RPMI8226 (cell line): ENCODE measurements around the gene ADAMTSL2.

Source experiments
- DNase-seq: peaks from one replicate; pipeline ENCODE4 v3.0.0-alpha.2; 2015

Gene ADAMTSL2

DNA sequence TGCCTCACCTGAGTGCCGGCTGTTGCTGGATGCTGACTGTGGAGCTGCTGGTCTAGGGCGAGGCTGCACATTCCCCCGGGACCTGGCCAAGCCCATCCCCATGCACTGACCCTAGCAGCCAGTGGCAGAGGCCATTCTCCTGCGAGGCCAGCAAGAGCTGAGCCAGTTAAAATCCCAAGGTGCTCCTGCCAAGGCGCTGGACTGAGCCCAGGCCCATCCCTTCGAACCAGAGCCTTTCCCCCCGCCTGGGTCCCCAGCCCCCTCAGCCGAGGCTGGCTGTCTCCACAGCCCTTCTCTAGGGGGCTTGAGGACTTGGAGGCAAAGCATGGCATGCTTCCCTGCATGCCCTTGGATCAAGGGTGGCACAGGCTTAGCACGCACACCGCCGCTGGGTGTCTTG lies 1.6 kb downstream of the ADAMTSL2 start:
- no peak for DNase-seq

DNA sequence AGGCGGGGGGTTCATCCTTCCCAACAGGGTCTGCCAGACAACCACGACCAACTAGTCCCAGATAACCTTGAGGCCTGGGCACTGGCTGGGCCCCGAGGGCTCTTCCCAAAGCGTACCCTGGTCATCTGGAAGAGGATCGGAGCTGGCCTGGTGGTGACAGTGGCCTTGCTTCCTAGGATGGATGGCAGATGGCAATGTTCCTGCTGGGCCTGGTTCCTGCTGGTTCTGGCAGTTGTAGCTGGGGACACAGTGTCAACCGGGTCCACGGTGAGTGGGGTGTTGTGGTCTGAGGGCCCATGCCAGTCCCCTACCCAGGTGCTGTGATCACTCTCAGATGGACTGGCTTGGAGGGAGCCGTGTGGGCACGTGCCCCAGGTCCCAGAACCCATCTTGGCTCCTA lies 2.0 kb downstream of the ADAMTSL2 start:
- no peak for DNase-seq

DNA sequence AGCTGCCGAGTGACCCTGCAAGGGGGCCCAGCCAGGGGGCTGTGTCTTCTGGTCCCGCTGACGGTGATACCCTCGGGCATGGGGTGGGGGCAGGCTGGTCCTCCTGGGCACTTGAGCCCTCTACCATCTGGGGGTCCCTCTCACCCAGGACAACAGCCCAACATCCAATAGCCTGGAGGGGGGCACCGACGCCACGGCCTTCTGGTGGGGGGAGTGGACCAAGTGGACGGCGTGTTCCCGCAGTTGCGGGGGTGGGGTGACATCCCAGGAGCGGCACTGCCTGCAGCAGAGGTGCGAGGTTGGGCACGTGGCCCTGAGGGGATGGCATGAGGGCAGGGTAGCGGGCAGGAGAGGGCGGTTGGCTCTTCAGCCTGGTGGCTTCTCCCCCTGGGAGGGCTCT lies 2.8 kb downstream of the ADAMTSL2 start:
- DNase-seq: no peak

DNA sequence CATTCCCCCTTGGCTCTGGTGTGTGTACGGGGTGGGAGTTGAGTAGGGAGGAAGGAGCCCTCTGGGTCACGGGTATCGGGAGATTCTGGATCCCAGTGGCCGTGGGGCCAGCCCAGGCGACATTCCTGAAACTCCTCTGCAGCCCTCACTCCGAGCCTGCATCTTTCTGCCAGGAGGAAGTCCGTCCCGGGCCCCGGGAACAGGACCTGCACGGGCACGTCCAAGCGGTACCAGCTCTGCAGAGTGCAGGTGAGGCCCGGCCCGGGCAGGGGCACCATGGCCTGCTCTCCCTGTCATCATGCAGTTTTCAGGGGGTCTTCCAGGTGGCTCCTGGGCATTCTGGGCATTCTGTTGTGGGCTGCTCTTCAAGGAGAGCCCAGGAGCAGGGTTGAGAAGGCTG lies 3.7 kb downstream of the ADAMTSL2 start:
- no peak for DNase-seq

DNA sequence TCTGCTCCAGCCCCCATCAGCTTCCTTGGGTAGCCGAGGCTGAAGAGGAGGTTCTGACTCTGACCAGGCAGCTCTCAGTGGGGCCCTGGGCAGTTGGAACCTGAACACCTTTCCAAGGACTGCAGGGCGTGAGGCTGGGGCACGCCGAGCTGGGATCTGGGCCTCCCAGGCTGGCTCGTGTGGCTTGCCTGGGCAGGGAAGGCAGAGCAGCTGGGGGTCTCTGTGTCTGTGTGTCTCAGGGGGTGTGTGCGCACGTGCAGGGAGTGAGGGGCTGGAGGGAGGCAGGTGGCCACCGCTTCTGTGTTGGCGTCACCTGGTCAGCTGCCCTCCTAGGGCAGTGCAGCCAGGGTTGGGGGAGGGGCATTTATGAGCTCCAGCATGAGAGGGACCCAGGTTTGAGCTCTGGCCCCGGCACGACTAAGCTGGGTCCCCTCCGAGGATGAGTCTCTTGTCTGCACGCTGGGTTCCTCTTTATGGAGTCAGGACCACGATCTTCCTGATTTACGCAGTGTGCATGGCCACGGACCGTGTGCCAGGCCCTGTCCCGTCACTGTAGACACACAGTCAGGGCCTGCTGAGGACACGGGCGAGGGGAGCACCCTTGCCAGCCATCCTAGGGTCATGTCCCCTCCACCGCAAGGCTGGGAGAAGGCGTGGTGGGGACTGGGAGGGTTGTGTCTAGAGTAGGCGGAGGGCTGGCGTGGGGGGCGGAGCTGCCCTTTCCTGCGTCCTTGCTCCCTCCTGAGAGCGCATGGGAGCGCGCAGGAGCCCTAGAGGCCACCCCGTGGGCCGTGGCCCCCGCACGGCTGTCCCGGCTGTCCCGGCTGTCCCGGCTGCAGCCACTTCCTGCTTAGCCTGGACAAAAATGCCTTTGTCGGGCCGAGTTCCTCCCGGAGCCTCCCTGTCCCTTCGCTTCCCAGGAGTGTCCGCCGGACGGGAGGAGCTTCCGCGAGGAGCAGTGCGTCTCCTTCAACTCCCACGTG lies 4.6 kb downstream of the ADAMTSL2 start:
- no peak for DNase-seq

DNA sequence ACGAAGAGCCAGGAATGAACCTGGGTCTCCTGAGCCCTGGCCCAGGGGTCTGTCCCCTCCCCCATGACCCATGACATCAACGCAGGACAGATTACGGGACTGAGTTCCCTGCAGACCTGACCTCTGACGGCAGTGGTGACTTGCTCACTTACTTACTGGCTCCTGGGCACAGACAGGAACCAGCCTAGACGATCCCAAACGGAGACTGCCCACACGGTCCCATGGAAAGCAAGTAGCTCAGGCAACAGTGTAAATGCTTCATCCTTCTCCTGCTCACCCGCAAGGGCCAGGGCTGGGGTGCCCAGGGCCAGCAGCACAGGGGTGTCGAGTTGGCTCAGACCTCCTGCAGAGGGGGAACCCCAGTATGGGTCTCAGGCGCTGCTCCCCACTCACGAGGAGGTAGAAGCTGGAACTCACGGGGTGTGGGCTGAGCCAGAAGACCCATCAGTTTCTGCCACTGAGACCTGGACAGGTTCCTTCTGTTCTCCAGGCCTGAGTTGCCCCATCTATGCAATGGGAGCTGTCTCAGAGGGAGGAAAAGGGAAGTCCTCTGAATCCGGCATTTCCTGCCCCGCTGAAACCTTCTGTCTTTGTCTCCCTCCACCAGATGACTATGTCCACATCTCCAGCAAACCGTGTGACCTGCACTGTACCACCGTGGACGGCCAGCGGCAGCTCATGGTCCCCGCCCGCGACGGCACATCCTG lies 5.6 kb downstream of the ADAMTSL2 start:
- DNase-seq: no peak

DNA sequence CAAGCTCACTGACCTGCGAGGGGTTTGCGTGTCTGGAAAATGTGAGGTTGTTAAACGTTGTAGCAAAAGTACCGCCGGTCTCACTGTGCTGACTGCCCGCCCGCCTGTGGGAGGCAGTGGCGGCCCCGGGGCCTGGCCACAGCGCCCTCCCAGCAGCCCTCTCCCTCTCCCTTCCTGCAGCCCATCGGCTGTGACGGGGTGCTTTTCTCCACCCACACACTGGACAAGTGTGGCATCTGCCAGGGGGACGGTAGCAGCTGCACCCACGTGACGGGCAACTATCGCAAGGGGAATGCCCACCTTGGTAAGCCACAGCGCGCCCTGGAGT lies 6.2 kb downstream of the ADAMTSL2 start:
- no peak for DNase-seq

DNA sequence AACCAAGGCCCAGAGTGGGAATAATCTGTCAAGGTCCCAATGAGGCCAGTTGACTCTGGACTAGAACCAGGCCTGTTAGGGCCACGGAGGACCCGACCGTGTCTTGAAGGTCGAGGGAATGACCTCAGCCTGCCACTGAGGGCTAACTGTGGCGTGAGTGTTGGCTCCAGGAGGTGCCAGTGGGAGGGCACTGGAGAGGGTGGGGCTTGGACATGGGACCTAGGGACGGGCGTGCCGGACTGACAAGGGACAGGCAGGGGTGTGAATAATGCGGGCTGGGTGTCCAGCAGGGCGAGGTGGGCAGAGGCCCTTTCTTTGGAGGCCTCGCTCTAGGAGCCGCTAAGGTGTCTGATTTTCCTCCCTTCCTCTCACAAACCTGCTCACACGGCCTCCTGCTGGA lies 7.5 kb downstream of the ADAMTSL2 start:
- no peak for DNase-seq

DNA sequence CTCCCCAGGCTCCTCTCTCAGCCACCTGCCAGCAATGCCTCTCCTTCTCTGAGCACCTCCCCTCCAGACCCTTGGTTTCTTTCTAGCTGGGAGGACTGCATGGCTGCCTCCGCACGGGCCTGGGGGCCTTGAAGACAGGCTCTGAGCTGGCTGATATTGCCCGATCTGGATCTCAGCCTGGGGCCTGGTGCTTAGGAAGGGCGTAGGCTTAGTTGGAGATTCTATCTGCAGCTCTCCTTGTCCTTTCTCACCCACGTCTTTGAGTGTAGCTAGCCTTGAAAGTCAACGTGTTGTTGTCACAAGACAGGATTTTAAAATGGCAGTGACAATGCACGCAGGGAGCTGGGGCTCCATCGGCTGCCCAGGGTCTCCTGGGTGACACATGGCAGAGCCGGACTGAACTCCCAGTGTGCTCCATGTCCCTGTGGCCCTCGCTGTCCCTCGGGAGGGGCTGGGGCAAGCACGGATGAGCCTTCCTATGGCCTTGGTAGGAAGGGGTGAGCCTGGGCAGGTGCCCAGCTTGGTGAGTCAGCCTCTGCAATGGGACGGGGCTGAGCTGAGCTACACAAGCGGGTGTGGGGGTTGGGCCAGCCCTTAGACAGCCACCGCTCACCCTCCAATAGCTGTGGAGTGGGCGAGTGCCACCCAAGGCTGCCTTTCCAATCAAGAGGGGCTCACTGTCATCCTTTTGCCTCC lies 9.4 kb downstream of the ADAMTSL2 start:
- DNase-seq: no peak

DNA sequence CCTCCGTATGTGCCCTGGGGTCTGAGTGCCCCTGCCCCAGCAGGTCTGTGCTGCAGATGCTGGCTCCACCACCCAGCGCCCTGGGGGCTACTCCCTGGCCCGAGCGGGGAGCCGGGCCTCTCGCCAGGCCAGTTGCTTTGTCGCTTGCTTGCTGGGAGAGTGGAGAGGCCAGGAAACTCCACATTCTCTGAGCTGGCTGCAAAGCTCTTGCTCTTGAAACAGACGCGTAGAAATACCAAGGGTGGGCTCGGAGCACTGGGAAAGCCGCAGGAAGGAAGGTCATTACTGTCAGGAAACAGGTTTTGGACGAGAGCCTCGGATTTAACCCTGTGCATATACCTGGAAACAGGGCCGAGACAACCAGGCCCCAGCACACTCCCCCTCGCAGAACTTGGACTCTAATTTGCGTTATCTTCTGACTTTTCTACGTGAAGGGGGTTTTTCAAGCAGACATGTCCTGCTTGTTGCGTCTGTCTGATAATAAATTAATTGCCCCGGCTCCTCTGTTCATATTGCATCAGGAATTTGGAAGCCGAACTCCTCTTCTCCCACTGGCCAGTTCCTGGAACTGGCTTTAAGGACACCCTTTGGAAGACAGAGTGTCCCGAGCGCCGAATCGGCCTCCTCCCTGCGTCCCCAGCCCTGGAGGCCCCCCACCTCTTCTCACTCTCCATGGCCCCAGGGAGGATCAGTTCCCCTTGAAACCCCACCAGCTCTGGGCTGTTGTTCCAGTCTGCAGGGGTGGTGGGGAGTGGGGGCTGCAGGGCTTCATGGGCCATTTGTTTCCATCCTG lies 11.2 kb downstream of the ADAMTSL2 start:
- no peak for DNase-seq

DNA sequence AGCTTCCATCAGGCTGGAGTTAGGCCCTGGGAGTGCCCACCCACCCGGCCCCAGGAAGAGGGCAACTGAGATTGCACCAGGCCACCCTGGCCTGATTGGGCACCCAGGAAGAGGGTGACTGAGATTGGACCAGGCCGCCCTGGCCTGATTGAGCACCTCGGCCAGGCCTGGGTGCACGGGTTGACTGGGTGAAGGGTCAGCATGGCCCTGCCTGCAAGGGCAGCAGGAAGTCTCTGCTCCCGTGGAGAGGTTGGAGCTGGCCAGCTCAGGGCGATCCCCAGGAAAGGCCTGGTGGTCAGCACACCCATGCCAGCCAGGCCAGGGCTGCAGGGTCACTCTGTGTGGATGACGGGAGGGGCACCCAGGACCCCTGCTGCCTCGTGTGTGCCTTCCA lies 11.8 kb downstream of the ADAMTSL2 start:
- DNase-seq: no peak

DNA sequence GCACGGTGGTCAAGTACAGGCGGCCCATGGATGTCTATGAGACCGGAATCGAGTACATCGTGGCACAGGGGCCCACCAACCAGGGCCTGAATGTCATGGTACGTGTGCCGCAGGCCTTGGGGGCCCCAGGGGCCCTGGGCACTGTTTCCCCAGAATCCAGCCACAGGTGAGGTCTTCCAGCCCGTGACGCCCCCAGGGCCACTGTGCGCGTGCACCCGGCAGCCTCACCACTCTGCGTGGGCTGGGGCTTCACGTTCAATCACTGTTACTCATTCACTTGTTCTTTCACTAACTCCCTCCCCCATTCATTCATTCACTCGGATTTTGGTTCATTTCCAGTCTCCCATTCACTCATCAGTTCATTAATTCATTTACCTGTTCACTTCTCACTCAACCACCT lies 12.6 kb downstream of the ADAMTSL2 start:
- DNase-seq: no peak

DNA sequence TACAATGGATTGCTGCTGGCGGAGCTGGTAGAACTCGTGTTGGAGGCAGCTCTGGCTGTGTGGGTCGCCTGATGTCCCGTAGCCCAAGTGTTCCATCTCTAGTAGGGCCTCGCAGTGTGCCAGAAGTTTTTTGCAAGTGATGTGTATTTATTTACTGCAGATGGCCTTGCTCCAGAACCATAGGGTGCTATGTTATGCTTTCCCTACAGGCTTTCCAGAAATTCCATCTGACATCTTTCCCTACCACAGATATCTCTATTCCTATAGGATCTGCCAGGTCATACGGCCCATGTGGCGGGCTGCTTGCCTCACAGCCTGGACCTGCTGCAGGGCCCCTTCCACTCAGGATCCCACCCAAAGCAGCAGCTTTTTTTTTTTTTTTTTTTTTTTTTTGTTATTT lies 16.9 kb downstream of the ADAMTSL2 start:
- no peak for DNase-seq

DNA sequence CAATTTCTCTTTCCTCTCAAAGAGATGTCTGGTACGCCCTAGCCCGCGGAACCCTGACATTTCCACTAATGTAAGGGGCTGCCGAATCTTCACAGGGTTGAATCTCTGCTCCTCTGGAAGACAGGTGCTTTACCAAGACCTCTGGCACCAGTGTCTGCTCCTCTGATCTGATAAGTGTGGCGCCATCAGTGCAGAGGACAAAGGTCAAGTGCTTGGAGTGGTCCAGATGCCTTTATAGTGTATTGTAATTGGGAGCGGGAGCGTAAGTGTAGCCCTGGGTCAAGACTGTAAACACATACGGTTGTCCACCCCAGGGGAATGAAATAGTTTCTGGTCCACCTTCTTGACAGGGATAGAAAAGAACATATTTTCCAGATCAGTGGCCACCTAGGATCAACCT lies 17.7 kb downstream of the ADAMTSL2 start:
- DNase-seq: no peak

DNA sequence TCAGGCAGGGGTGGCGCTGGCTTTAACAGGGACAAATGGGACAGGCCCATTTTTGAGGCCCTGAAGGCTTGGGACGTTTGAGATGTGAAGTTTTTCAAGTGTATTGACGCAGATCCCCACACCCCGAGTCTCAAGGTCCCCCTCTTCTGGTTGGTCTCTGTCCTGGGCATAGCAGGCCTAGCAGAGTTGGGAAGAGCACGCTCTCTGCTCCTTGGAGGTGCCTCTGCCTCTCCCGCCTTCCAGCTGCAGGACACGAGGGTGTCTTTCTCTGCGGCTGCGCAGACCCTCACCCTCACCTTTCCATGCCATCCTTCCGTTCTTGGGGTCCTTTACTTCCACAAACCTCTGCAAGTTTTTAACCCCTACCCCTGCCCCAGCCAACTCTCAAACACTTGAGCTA lies 18.6 kb downstream of the ADAMTSL2 start:
- DNase-seq: no peak

DNA sequence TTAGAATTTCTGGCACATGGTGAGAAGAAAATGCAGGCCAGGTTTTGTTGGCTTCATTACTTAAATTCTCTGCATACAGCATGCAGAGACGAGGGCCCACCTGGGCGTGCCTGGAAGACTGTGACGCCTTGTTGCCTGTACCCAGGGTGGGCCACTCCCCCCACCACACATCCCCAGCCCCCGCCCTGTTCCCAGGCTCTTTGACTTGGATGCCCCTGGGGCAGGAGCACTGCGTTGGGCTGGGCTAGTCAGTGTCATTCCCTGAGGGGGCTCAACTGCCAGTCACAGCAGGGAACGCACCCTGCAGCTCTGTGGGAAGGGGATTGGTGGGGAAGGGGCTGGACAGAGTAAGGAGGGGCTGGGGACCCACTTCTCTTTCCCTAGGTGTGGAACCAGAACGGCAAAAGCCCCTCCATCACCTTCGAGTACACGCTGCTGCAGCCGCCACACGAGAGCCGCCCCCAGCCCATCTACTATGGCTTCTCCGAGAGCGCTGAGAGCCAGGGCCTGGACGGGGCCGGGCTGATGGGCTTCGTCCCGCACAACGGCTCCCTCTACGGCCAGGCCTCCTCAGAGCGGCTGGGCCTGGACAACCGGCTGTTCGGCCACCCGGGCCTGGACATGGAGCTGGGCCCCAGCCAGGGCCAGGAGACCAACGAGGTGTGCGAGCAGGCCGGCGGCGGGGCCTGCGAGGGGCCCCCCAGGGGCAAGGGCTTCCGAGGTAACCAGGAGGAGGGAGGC lies 19.6 kb downstream of the ADAMTSL2 start:
- DNase-seq: no peak

DNA sequence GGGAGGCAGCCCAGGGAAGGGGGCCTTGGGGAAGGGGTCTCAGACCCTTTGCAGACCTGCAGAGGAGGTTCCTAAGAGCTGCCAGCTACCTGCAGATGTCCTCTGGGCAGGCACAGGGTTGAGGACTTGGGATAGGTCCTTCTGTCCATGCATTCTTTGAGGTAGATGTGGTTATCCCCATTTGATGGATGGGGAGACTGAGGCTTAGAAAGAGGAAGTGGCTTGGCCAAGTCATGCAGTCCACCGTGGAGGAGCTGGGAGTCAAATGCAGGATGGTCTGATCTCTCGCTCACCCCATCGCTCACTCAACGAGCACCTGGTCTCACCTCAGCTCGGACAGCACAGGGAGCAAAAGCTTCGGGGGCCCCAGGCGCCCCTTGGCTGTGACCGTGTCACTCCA lies 20.2 kb downstream of the ADAMTSL2 start:
- DNase-seq: no peak

DNA sequence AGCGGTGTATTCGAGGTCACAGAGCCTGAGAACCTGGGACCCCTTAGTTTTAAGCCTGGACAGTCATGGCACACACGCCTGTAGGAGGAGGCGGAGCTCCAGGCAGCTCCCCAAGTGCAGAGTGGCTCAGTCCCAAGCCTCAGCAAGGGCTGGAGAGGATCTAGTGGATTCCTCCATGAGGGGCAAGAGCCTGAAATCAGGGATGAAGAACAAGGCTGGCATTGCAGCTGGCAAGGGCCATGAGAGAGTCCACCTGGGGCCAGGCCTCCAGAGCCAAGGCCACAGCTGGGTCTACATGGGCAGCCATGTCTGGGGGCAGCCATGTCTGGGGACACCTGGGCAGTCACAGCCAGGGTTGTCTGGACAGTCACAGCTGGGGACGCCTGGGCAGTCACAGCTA lies 21.9 kb downstream of the ADAMTSL2 start:
- no peak for DNase-seq

DNA sequence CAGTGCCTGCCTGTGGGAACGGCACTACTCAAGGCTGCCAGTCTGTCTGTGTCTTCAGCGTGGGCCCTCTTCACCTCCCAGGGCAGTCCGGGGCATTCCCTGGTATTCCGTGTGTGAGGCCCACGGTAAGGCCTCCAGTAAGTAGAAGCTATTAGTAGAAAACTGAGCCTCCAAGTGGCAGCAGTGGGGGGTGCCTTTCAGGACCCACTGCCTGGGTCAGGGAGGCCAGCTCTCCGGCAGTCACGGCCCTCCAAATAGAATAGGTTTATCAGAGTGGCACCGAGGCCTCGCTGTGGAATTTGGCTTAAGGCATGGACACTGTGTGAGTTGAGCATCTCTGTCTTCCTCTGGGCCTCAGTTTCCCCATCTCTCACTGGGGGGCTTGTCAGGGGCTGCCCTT lies 23.1 kb downstream of the ADAMTSL2 start:
- no peak for DNase-seq

DNA sequence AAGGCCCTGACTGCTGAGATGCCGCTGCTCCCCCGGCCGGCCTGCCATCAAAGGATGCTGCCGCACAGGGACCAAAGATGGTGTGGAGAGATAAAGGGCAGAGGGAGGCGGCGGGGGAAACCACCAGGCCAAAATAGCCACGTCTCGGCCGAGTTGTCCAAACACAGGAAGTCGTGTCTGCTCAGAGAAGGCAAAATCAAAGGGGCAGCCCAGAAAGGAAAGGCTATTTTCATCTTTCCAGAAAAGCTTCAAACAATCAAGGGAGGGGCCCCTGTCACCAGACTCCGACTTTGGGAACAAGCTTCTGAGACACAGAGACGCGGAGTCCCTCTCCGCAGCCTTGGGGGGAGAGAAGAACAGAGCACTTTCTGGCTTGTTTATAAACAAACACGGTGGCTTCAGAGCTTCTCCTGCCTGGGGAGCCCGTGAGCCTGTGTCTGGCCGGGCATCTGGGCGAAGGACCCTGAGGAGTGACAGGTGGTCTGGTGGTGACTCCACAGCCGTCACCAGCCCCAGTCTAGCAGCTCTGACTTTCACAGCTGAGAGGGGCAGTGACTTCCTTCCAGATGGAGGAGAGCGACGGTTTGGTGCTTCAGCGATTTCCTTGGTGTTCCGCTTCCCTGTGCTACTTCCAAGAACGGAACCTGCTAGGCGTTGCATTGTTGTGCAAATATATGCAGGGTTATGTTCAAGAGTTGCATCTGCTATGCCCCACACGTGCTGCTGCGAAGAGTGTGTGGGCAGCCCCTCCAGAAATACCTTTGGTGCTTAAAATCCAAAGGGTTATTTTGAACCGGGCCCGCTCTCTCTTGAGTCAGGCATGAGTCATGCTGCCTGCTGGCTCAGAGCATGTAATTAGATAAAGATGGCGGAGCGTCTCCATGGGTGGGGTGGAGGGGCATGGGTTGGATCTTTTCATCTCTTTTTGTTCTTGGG lies 24.0 kb downstream of the ADAMTSL2 start:
- DNase-seq: no peak

DNA sequence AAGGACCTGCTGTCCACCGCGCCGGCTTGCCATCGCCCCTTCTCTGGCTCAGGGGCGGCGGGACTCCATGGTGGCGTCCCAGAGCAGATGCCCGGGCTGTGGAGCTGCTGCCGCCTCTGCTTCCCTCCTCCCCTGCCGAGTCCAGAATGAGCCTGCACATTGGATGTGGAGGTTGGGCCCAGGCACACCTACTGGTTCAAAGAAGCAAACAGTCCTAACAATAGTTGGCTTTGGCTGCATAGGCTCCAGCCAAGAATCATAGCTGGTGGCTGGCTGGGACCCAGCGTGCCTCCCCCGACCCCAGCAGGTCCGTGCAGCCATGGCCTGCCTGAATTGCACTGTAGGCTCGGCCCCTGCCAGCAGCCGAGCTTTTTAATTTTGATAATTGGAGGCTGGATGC lies 25.8 kb downstream of the ADAMTSL2 start:
- no peak for DNase-seq
